B cell (primary cell): ENCODE measurements around the gene XIRP2. TPM values are rescaled to one million over a fixed set of nuclear protein-coding genes. Genes with fewer than 3 reads are reported as not detected.

Experiments
- ATAC-seq: fragments of 200-7000 bp; cut with Tn5 transposase; one replicate; pipeline ENCODE4 v1.10.0; 2021; ENCODE audit warnings: low read depth, mild to moderate bottlenecking, moderate number of reproducible peaks, moderate library complexity
- CTCF ChIA-PET: fragments of 350-600 bp; sonication (Branson Sonifier 250); formaldehyde crosslinking; loops from one replicate; lab custom pipeline; 2021; ENCODE audit warnings: antibody characterized with exemption, inconsistent platforms; lab: Charles Lee
- POLR2A ChIA-PET: fragments of 350-600 bp; sonication (Branson Sonifier 250); formaldehyde crosslinking; loops from one replicate; lab custom pipeline; 2021; ENCODE audit warnings: antibody characterized with exemption; lab: Charles Lee
- DNase-seq: peaks from one replicate; pipeline ENCODE4 v3.0.0; 2013
- H2AFZ ChIP-seq: 2 replicates; pipeline ENCODE4 v1.6.1; 2012; ENCODE audit warnings: mild to moderate bottlenecking, low read depth, low read length; ENCODE audit not compliant: insufficient read depth, poor library complexity, severe bottlenecking
- H3K27ac ChIP-seq, 2 donors: 1 replicate in 1 of 2; 2 replicates in 1 of 2; pipeline ENCODE4 v1.5.1; 2012 to 2013; ENCODE audit warnings: low read length in 2 of 2, mild to moderate bottlenecking in 2 of 2, moderate library complexity in 1 of 2
- H3K27me3 ChIP-seq, 4 experiments: fragments of 200-600 bp in 1 of 4; sonication (generic) in 1 of 4; replicated peaks in 1 of 4; 1 replicate in 2 of 4; 2 replicates in 2 of 4; pipeline versions ENCODE4 v1.6.1 to v1.7.0; 2013 to 2016; ENCODE audit warnings: low read length in 3 of 4, mild to moderate bottlenecking in 2 of 4, mixed read lengths in 1 of 4, moderate library complexity in 1 of 4; ENCODE audit not compliant: insufficient read depth in 4 of 4, control insufficient read depth in 3 of 4; ENCODE audit errors: control extremely low read depth in 1 of 4
- H3K36me3 ChIP-seq, 2 experiments: replicated peaks in 1 of 2; 1 replicate in 1 of 2; 2 replicates in 1 of 2; pipeline versions ENCODE4 v1.6.1 to v1.7.1; 2013; ENCODE audit warnings: low read length in 1 of 2; ENCODE audit not compliant: insufficient read depth in 2 of 2, control insufficient read depth in 1 of 2; ENCODE audit errors: control extremely low read depth in 1 of 2, extremely low read depth in 1 of 2
- H3K4me1 ChIP-seq, 2 donors: fragments of 200-600 bp in 1 of 2; sonication (generic) in 1 of 2; 1 replicate in 1 of 2; 2 replicates in 1 of 2; pipeline versions ENCODE4 v1.5.1 to v1.6.1; 2013 to 2017; ENCODE audit warnings: low read length in 2 of 2; ENCODE audit not compliant: control insufficient read depth in 2 of 2, insufficient read depth in 2 of 2
- H3K4me2 ChIP-seq: replicated peaks from 2 replicates; pipeline ENCODE3; 2012; ENCODE audit warnings: mild to moderate bottlenecking, low read depth, low read length; ENCODE audit not compliant: poor library complexity, severe bottlenecking
- H3K4me3 ChIP-seq, 5 experiments: fragments of 200-600 bp in 1 of 5; sonication (generic) in 1 of 5; 1 replicate in 3 of 5; 2 replicates in 2 of 5; pipeline versions ENCODE4 v1.5.1 to v1.7.0; 2011 to 2016; ENCODE audit warnings: low read length in 4 of 5, mild to moderate bottlenecking in 4 of 5, low read depth in 2 of 5, control low read depth in 1 of 5, moderate library complexity in 1 of 5; ENCODE audit not compliant: insufficient read depth in 1 of 5; ENCODE audit errors: control extremely low read depth in 1 of 5, extremely low read depth in 1 of 5
- H3K79me2 ChIP-seq: fragments of 200-600 bp; sonication (generic); one replicate; pipeline ENCODE4 v1.6.0; 2016; ENCODE audit warnings: low read length; ENCODE audit not compliant: control insufficient read depth, insufficient read depth
- H3K9ac ChIP-seq: fragments of 200-600 bp; sonication (generic); 2 replicates; pipeline ENCODE4 v1.6.1; 2017; ENCODE audit warnings: mild to moderate bottlenecking, low read length, moderate library complexity
- H3K9me3 ChIP-seq, 3 donors: one replicate each; pipeline versions ENCODE4 v1.6.1 to v1.7.1; 2013; ENCODE audit warnings: low read length in 2 of 3; ENCODE audit not compliant: control insufficient read depth in 2 of 3, insufficient read depth in 1 of 3; ENCODE audit errors: control extremely low read depth in 1 of 3
- H4K20me1 ChIP-seq: 2 replicates; pipeline ENCODE4 v1.6.0; 2012; ENCODE audit warnings: mild to moderate bottlenecking, low read length; ENCODE audit not compliant: insufficient read depth, control insufficient read depth, poor library complexity, severe bottlenecking
- H3K27ac Mint-ChIP-seq: one replicate; pipeline ENCODE4 v1.8.0; 2021; ENCODE audit warnings: mixed read lengths
- H3K27me3 Mint-ChIP-seq: one replicate; pipeline ENCODE4 v1.8.0; 2021; ENCODE audit warnings: mixed read lengths
- H3K4me1 Mint-ChIP-seq: one replicate; pipeline ENCODE4 v1.8.0; 2021; ENCODE audit warnings: mixed read lengths
- H3K4me3 Mint-ChIP-seq: one replicate; pipeline ENCODE4 v1.8.0; 2021; ENCODE audit warnings: mixed read lengths
- H3K9me3 Mint-ChIP-seq: one replicate; pipeline ENCODE4 v1.8.0; 2022; ENCODE audit warnings: mixed read lengths; ENCODE audit not compliant: insufficient read depth
- EZH2 ChIP-seq: IDR thresholded peaks from 2 replicates; pipeline ENCODE4 v1.6.1; 2012; ENCODE audit warnings: borderline replicate concordance, low read depth, mild to moderate bottlenecking, moderate library complexity, low read length; ENCODE audit not compliant: insufficient read depth, poor library complexity, severe bottlenecking
- WGBS: methylation state at CpG from one replicate; pipeline ENCODE4 v1.1.5; 2013; ENCODE audit warnings: missing lambda C conversion rate; ENCODE audit not compliant: insufficient coverage; 5-methylcytosine and 5-hydroxymethylcytosine counted together
- intact Hi-C: fragments of 100-400 bp; cut with micrococcal nuclease; formaldehyde crosslinking; loops from one replicate; pipeline ENCODE4 v1.10.0; 2022
- polyA plus RNA-seq: library from polyadenylated mRNA; depleted of rRNA; stranded (reverse); fragments of >200 nt; gene quantifications from 2 replicates; pipeline ENCODE4 v1.2.3, GENCODE V29; 2012
- total RNA-seq, 2 donors: library from RNA; stranded (reverse); fragments of 120-200 nt in 1 of 2; gene quantifications; 1 replicate in 1 of 2; 2 replicates in 1 of 2; pipeline versions ENCODE4 v1.2.3 to v1.2.4, GENCODE V29; 2013 to 2022
- TF ChIP-seq, protein P1 (sequence below): fragments of 200-600 bp; IDR thresholded peaks from one replicate; pipeline ENCODE4 v1.8.0; 2022; ENCODE audit warnings: antibody characterized with exemption, mild to moderate bottlenecking

Gene XIRP2
- total and polyA plus RNA-seq, 2 donors (not counting 1 experiment from before 2014, with no cell fraction given) = not detected

DNA sequence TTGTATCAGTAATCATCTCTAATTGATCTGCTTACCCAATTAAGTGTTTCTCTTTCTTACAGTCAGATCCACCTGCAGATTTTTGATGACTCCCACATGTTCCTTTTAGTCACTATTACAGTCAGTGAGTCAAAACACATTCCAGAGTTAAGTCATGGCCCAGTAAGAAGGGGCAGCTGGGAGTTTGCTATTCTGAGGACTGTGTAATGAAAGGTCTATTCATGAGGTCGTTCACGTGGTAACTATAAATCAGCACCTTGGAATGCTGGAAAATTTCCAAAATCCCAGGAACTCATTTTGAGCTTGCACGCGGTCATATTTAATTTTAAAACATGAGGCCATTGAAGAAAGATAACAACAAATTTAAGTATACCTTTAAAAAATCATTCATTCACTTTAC is 252.5 kb downstream of the XIRP2 start:
- WGBS = no CpG with 5 or more reads among the region's 4 CpGs
- no peaks in the 10 kb centered on the region for H3K36me3 ChIP-seq
- ATAC-seq (no peak), DNase-seq (no peak)
- H3K27ac Mint-ChIP-seq = no peak overlapping the region
- TF ChIP-seq, protein P1, sequence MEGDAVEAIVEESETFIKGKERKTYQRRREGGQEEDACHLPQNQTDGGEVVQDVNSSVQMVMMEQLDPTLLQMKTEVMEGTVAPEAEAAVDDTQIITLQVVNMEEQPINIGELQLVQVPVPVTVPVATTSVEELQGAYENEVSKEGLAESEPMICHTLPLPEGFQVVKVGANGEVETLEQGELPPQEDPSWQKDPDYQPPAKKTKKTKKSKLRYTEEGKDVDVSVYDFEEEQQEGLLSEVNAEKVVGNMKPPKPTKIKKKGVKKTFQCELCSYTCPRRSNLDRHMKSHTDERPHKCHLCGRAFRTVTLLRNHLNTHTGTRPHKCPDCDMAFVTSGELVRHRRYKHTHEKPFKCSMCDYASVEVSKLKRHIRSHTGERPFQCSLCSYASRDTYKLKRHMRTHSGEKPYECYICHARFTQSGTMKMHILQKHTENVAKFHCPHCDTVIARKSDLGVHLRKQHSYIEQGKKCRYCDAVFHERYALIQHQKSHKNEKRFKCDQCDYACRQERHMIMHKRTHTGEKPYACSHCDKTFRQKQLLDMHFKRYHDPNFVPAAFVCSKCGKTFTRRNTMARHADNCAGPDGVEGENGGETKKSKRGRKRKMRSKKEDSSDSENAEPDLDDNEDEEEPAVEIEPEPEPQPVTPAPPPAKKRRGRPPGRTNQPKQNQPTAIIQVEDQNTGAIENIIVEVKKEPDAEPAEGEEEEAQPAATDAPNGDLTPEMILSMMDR = no peak
- TF ChIP-seq EZH2 = no peak
- no peak overlapping the region for H3K4me3 ChIP-seq
- ChIA-PET CTCF (no interaction called here), POLR2A (no interaction called here)
- intact Hi-C loops = no loop called here
- H2AFZ ChIP-seq = no peak overlapping the region
- H4K20me1 ChIP-seq = no peaks in the 10 kb centered on the region
- no peaks in the 10 kb centered on the region for H3K9me3 ChIP-seq
- H3K4me1 Mint-ChIP-seq = no peaks in the 10 kb centered on the region
- no peaks in the 10 kb centered on the region for H3K79me2 ChIP-seq
- H3K4me2 ChIP-seq = no peak overlapping the region
- H3K27me3 ChIP-seq = no peaks in the 10 kb centered on the region
- no peak overlapping the region for H3K4me3 Mint-ChIP-seq
- no peaks in the 10 kb centered on the region for H3K4me1 ChIP-seq
- H3K9ac ChIP-seq = no peak overlapping the region
- peaks cover 3% of the 10 kb centered on the region for H3K9me3 Mint-ChIP-seq
- H3K27ac ChIP-seq = no peak overlapping the region
- H3K27me3 Mint-ChIP-seq = no peaks in the 10 kb centered on the region

DNA sequence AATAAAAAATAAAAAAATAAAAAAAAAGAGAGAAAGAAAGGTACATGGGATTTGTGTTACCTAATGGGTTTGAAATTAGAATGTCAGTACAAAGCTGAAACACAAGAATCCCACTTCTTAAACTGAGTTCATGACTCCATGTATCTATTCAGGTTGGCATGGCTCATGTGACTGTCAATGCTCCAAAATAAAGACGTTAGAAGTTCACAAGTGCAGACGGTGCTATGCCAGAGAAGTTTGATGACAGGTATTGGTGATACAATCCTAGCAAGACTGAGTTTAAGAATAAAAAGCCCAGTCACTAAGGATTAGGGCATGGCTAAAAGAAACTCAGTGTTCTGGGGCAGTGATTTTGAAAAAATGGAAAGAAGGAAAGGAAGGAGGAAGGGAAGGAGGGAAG is 254.3 kb downstream of the XIRP2 start:
- Histone ChIP-seq H4K20me1 (no peaks in the 10 kb centered on the region), H3K27me3 (no peaks in the 10 kb centered on the region), H3K9ac (no peak overlapping the region), H3K79me2 (no peaks in the 10 kb centered on the region), H2AFZ (no peak overlapping the region), H3K4me3 (no peak overlapping the region), H3K36me3 (no peaks in the 10 kb centered on the region), H3K4me2 (no peak overlapping the region), H3K27ac (no peak overlapping the region), H3K9me3 (no peaks in the 10 kb centered on the region), H3K4me1 (no peaks in the 10 kb centered on the region)
- ATAC-seq (no peak), DNase-seq (no peak)
- H3K27me3 Mint-ChIP-seq = no peaks in the 10 kb centered on the region
- no peak overlapping the region for H3K27ac Mint-ChIP-seq
- no peaks in the 10 kb centered on the region for H3K4me1 Mint-ChIP-seq
- CTCF ChIA-PET = no interaction called here
- 82% methylated on average over 2 of the region's 2 CpGs for whole genome bisulfite sequencing
- intact Hi-C loops = no loop called here
- peaks cover 3% of the 10 kb centered on the region for H3K9me3 Mint-ChIP-seq
- no peak overlapping the region for H3K4me3 Mint-ChIP-seq
- TF ChIP-seq EZH2 = no peak
- TF ChIP-seq, protein P1 = no peak
- POLR2A ChIA-PET = no interaction called here
